HCEC 1CT (cell line): ENCODE measurements around the gene RAB40B.

ENCODE experiments used
- DNase-seq: peaks from one replicate; pipeline ENCODE4 v3.0.0-alpha.2; 2017

Gene RAB40B

DNA sequence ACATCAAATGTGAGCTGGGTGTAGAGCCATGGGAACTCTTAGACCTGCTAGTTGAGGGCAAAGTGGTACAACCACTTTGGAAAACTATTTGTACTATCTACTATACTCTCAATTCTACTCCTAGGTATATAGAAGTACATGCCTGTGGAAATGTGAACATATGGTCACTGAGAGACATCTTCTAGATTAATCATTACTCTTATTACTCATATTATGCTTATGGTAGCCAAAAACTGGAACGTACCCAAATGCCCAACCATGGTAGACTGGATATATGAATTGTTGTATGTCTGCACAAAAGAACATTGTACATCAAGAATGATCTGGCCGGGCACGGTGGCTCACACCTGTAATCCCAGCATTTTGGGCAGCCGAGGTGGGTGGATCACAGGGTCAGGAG lies 53.0 kb downstream of the RAB40B start:
- DNase-seq, result peak; percentile 51

DNA sequence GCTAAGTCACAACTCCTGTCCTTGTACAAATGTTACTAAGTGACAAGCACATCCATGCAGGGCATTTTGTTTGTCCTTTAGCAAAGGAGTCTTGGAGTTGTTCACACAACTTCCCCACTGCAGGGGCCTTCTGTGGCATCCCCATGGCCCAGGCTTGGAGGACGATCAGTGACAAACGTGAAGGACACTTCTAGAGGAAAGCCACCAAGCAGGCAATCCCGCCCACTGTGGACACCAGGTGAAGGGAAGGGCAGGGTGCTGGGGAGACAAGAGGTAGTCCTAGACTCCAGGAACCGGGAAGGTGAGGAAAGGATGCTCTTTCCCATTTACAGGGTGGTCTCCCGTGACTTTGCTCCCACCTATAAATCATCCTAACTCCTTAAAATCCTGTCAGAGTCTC lies 54.4 kb downstream of the RAB40B start:
- DNase-seq, result no peak

DNA sequence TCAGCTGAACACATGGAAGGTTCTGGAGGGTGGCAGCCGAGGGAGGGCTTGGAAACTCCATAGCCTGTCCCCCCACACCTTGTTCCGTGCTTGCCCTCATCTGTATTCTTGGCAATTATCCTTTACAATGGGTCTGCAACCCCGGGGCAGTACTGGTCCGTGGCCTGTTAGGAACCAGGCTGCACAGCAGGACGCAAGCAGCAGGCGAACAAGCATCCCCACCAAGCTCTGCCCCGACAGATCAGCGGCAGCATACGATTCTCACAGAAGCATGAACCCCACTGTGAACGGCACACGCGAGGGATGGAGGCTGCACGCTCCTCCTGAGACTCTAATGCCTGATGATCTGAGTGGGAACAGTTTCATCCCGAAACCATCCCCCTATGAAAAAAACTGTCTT lies 56.5 kb downstream of the RAB40B start:
- no peak for DNase-seq

DNA sequence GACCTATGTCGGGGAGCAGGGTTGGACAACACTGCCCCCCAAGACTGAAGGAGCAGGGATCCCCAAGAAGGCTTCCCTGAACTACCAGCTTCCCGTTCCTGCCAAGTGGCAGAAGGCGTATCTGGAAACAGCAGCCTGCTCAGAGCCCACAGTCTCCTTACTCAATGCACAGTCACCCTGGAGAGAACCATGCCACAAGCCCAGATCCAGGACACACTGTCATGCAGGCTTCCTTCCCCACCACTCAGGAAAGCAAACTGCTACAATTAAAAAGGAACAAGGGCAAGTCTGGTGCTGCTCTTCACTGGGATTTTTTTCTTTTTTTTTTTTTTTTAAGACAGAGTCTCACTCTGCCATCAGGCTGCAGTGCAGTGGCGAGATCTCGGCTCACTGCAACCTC lies 58.5 kb downstream of the RAB40B start:
- no peak for DNase-seq

DNA sequence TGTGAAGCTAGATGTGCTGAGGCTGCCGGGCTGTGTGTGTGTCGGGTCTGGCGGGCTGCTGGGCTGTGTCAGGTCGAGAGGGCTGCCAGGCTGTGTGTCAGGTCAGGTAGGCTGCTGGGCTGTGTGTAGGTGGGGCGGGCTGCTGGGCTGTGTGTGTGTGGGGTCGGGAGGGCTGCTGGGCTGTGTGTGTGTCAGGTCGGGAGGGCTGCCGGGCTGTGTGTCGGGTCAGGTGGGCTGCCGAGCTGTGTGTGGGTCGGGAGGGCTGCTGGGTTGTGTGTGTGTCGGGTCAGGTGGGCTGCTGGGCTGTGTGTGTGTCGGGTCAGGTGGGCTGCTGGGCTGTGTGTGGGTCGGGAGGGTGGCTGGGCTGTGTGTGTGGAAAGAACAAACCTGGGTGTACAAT lies 58.9 kb downstream of the RAB40B start:
- no peak for DNase-seq

DNA sequence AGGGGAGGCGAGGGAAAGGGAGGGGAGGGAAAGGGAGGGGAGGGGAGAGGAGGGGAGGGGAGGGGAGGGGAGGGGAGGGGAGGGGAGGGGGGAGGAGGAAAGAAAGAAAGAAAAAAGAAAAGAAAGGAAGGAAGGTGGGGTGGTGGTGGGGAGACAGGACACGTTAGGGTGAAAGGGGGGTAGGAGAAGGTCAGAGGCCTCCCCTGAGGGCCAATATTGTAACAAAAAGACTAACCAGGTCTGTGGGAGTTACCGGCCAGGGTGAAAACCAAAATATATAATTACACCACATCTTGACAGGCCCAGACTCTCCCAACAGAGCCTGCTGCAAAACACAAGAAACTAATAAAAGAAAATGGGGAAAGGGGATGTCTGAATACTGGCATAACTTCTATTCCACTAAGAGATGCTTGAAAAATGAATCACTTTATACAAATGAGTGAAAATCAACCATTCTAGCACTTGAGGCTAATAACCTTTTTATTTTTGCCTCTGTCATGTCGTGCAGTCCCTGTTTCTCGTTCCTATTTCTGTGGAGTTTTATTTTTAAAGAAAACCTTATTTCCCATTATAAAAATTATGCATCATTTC lies 60.2 kb downstream of the RAB40B start:
- no peak for DNase-seq

DNA sequence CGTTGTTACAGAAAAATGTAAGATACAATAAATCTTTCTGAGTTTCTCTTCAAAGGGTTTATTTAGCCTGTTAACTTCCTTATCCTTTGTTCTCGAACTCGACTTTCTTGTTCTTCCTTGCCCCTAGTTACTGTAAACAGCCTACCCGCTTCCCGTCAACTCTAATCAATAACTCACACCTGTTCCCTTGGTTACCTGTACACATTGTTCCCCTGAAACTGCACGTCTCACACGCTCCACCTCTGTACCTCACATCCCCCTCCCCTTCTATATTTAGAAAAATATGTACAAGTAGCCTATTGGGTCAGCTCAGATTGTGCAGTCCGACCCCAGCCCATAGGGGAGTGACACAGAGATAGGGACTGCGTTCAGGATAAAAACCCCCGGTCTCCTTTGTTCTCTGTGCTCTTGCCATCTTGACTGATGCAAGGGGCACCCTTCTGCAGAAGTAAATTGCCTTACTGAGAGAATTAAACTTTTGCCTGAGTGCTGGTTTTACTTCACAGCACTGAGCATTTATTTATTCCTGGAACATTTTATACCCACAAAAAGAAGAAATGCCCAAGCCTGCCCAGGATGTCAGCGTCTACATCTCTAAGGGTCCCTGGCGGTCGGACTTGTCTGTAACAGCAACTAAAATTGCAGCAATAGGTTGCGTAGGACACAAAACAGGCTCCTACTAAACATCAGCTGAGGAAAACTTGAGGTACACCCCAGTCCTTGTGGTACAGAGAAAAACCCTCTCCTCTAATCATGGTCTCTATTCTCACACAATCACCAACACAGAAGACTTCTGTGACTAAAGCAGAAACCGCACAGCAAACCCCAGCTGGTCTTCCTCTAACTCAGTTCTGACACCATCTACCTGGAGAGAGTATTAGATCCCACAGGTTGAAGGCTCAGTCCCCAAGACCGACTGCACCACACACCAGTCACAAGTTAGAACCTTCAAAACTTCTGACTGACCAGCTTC lies 61.6 kb downstream of the RAB40B start:
- no peak for DNase-seq

DNA sequence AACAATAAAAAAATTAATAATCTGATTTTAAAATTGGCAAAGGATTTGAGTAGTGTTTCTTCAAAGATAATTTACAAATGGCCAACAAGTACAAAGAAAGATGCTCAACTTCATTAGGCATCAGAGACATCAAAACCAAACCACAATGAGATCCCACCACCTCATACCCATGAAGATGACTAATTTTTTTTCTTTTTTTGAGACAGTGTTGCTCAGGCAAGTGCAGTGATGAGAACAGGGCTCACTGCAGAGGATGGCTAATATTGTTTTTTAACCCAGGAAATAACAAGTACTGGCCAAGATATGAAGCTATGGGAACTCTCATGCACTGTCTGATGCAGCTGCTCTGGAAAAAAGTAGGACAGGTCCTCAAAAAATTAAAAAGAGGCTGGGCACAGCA lies 65.2 kb downstream of the RAB40B start:
- DNase-seq, result no peak

DNA sequence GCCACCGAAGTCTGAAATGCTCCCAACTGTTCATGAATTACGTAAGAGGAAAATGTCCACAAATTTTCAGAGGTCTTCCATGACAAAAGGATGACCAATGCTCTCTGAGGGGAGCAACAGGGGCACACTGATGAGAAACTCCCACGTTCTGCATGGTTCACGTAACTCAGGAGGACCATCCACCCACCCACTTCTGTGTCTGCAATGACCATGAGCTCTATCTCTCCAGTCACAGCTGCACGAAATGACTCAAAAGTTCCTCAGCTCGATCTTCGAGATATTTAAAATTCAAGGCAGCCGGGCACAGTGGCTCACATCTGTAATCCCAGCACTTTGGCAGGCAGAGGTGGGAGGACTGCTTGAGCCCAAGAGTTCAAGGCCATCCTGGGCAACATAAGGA lies 66.0 kb downstream of the RAB40B start:
- no peak for DNase-seq

DNA sequence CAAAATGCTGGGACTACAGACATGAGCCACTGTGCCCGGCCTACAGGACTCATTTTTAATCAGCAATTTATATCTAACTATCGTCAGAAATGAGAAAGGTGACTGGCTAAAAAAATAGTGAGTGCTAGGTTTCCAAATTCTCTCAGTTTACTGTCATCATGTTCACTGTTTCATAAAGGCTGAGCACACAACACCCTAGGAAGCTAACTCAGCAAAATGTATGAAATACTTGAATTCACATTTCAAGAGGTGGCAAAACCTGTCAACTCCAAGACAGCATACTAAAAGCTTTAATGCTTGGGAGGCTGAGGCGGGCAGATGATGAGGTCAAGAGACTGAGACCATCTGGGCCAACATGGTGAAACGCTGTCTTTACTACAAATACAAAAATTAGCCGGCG lies 67.0 kb downstream of the RAB40B start:
- DNase-seq, result no peak

DNA sequence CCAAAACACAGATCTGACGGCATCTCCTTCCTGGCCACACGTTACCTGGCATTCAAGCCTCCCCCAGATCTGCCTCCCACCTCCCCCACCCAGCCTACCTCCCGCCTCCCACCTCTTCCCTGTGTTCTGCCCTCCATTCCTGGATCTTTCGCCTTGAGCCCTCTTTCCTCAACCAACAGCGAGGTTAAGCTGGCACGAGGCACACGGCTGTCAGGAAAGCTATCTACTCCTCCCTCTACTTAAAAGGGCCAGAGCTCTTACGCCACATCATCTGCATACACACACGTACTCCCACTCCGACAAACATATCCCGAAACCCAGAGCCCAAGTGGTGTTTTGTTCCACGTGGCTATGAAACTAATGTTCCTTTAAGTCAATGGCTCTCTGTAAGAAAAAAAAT lies 68.3 kb downstream of the RAB40B start:
- DNase-seq, result no peak

DNA sequence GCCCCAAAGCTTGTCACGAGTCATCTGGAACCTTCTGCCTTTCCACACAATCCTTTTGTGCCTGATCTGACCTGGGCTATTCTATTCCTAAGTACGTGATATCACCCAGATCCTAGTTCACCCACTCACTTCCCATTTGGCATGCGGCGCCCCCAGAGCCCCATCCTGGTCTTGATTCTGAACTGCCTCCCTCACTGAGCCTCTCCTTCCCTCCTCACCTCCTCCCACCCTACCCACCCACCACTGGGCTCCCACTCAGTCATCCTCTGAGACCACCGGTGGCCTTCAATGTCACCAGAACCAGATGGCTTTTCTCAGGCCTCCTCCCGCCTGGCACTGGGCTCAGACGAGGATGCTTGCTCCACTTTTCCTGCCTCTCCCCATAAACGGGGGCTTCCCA lies 68.8 kb downstream of the RAB40B start:
- no peak for DNase-seq

DNA sequence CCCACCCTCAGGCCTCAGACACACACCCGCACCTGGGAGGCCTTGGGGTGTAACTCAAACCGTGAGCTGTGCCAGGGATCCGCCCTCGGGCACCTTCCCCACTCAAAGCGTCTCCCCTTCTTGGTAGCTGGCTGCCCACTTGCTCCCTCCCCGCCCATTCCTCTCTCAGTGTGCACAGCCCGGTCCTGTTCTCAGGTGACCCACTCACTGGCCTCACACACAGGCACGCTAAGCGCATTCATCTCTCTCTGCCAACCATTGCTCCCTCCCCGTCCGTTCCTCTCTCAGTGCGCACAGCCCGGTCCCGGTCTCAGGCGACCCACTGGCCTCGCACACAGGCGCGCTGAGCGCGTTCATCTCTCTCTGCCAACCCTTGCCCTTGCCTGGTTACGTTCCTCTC lies 71.1 kb downstream of the RAB40B start:
- DNase-seq, result no peak

DNA sequence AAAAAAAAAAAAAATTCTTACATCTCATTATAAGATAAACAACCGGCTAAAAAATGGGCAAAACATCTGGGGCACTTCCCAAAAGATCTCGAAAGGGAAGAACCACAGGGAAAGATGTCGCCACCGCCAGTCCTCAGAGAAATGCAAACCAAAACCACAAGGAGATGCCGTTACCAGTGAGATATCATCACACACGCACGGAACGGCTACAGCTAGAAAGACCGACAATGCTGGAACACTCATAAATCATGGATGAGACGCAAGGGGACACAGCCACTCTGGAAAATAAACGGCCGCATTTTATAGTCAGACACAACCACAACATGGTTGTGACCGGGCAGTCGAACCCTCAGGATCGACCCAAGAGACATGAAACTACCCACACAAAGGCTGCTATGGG lies 74.8 kb downstream of the RAB40B start:
- DNase-seq, result no peak

DNA sequence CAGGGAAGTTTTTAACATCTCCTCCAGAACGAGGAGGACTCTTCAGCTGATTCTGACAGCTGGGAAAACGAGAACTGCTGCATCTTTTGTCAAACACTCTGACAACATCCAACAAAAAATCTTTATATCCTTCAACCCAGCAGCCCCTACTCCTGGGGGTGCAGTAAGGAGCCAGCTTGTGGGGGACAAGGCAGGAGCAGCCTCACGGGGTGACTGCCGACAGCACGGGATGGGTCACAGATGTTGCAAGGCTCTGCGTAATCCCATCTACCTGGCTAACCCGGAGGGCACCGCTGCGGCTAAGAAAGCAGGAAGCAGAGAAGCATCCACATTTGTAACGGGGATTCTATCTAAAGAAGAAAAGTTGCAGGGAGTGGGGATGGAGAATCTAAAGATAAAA lies 78.9 kb downstream of the RAB40B start:
- no peak for DNase-seq

DNA sequence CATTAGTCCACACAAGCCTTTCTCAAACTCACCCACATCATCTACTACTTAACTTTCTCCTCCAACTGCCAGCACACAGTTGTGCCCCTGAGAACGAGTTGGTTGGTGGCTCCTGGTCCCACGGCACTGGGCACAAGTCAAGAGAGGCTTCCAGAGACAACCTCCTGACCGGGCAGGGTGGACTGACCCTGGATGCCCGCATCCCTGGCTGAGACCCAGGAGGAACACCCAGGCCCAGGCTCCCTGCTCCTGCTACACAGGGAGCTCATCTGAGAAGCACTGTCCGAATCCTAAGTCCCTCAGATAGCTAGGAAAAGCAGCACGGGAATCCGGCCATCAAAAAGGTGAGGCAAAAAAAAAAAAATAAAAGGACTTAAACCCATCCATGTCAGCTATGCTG lies 79.3 kb downstream of the RAB40B start:
- no peak for DNase-seq

DNA sequence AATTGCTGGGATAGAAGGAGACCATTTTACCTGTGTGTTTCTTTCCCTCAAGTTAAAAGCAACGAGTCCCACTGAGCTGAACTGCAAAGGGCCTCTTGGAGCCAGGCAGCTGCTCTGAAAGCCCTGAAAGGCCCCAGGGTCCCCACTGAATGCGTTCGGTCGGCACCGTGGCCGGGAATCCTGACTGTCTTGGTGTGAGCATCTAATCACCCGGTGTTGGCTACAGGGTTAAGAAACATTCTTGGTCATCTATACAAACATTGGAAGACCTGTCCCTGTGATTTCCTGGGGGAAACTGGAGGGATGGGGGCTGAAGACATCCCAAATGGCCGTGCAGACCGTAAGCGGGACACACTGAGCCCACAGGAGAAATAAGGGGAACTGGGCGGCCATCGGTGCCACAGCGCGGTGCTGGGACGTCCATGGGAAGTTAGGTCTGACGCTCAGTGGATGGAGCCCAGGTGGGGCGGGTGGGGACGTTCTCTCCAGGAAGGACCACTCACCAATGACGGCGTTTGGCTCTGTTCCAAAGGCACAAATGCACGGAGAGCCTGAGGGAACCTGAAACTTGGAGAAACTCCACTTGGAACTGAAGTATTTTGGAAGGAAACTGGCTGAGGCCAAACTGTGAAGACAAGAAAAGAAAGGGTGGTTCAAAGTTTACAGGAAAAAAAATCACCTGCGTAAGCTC lies 82.3 kb downstream of the RAB40B start:
- no peak for DNase-seq

DNA sequence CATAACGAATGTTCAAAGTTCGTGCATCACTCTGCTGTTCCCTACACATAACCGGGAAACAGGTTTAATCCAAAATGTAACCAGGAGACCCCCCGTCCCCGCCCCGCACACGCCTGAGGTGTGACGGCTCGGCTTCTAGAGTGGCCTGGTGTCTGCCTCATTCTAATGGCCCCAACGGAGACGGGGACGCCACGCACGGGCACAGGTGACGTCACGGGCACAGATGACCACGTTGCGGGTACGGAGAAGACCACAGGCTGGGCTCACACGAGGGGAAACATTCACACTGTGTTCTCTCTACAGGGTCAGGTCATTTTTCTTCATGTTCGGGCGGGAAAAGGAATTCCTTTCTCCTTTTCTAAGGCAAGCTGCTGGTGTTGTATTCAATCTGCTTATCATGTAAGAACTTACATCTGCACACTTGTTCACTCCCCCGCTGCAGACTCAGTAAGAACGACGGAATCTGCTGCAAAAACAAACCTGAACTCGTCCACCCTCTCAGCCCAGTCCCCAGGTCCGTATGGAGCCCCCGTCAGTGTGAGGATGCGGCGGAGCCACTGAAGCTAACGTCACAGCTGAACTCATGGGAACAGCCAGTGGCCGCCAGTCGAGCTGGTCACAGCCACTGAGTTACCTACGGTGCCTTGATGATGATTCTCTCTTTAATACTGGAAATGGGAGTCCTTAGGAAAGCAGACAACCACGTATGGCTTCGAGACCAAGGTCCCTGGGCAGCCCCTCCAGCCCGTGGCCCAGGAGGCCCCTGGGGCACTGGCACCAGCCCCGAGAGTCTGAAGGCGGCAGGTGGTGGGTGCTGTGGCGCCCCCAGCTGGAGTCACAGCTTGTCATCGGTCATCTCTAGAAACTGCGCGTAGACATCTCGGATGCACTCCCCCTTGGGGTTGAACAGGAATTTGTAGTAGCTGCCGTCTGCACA lies 83.1 kb downstream of the RAB40B start:
- no peak for DNase-seq

DNA sequence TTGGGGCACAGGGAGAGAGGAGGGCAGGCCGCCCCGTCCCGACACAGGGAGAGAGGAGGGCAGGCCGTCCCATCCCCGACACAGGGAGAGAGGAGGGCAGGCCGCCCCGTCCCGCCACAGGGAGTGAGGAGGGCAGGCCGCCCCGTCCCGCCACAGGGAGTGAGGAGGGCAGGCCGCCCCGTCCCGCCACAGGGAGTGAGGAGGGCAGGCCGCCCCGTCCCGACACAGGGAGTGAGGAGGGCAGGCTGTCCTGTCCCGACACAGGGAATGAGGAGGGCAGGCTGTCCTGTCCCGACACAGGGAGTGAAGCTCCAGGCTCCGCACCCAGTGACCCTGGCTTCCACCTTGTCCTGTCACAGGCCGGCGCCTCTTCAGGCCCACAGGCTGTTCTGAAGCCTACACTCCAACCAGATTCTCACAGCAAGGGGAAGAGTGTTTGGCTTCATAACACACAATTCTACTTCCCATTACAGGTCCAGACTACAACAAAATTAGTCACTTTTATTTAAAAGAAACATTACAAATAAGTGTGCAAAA lies 84.3 kb downstream of the RAB40B start:
- no peak for DNase-seq

DNA sequence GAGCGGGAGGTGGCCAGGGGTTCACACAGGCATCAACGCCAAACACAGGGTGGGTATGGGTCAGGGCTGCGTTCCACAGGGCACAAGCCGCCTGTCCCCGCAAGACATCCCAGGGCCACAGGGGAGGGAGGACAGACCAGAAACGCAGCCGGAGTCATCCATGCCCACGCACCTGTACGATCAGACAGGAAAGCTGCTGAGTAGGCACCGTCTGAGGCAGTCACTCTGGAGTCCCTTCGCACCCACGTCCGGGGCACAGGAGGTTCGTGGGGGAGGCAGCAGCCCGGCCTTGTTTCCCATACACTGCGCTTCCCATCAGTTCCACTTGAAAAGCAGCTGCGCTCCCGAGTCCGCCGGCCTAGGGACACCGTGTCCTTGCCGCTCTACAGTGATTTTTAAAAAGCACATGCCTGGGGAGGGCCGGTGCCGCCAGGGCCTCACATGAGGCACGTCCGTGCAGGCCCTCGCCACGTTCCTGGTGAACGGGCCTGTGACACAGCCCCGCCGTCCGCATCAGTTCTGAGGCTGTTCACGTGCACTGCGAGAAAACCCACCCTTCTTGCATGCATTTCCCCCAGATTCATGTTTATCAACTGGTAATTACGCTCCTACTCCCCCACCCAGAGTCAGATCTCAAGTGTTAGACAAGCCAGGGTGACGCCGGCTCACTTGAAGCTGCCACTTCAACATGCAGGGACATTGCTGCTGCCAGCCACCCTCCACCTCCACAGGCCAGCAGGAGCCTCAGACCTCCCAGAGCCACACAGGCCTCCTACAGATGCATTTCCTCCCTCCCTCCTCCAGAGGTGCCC lies 85.0 kb downstream of the RAB40B start:
- DNase-seq, result no peak
